Measurements from ENCODE around the gene RNF44. TPM values are rescaled to one million over a fixed set of nuclear protein-coding genes. Genes with fewer than 3 reads are reported as not detected.

RNF44 gene
- total RNA-seq, 1 donor from 2014 or later, result 31.2 TPM

- no peaks in the 10 kb centered on the region for H3K27me3 ChIP-seq (ENCODE audit: control insufficient read depth, insufficient read depth, low read length)
- TF ChIP-seq CTCF (IDR thresholded peaks at IDR 0.05; ENCODE audit: insufficient read depth, low read length, poor library complexity, severe bottlenecking), result no peak
- peaks cover 3% of the 10 kb centered on the region for H3K36me3 ChIP-seq (ENCODE audit: control insufficient read depth, insufficient read depth, low read length)
- DNase-seq (ENCODE audit: low read depth), result no peak
- H3K4me3 ChIP-seq (ENCODE audit: low read depth, low read length), result peak overlapping the region; percentile 97
Measured at GRCh38 chr5:176536132-176536901, 885 bp downstream of the RNF44 start.

- Histone ChIP-seq H3K4me3 (ENCODE audit: low read depth, low read length) (peak overlapping the region; percentile 97), H3K36me3 (ENCODE audit: control insufficient read depth, insufficient read depth, low read length) (peaks cover 3% of the 10 kb centered on the region), H3K27me3 (ENCODE audit: control insufficient read depth, insufficient read depth, low read length) (no peaks in the 10 kb centered on the region)
- no peak for DNase-seq (ENCODE audit: low read depth)
- TF ChIP-seq CTCF (IDR thresholded peaks at IDR 0.05; ENCODE audit: insufficient read depth, low read length, poor library complexity, severe bottlenecking), result no peak
Measured at GRCh38 chr5:176535664-176536131, 1.5 kb downstream of the RNF44 start.

DNA sequence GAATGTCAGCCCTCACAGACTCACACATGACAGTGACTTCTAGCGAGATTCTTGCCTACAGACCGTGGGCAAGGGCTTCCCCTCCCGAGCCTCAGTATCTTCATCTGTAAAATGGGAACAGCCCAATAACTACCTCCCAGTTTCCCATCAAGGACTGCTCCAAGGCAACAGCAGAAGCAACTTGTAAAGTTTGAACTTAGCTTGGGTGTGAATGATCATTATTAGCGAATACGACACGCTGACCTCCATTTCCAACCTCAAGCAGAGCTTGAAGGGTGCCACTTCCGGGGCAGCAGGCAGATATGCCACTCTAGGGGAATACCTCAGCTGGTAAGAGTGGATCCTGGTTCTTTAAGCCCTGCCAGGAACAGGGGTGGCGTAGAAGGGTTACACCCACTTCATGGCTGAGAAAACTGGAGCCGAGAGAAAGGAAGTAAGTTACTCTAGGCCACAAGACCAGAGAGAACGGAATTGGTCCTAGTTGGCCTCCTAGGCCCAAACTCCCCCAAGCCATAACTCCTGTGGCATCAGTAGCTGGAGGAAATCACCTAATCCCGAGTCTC is 2.0 kb downstream of the RNF44 start:
- H3K36me3 ChIP-seq (ENCODE audit: control insufficient read depth, insufficient read depth, low read length), result peaks cover 3% of the 10 kb centered on the region
- no peak for TF ChIP-seq CTCF (IDR thresholded peaks at IDR 0.05; ENCODE audit: insufficient read depth, low read length, poor library complexity, severe bottlenecking)
- DNase-seq (ENCODE audit: low read depth), result no peak
- H3K4me3 ChIP-seq (ENCODE audit: low read depth, low read length), result peak overlapping the region; percentile 97
- no peaks in the 10 kb centered on the region for H3K27me3 ChIP-seq (ENCODE audit: control insufficient read depth, insufficient read depth, low read length)

GRCh38 chr5:176534640-176535039 is 2.6 kb downstream of the RNF44 start:
- H3K36me3 ChIP-seq (ENCODE audit: control insufficient read depth, insufficient read depth, low read length), result peaks cover 3% of the 10 kb centered on the region
- H3K4me3 ChIP-seq (ENCODE audit: low read depth, low read length), result no peak overlapping the region
- no peaks in the 10 kb centered on the region for H3K27me3 ChIP-seq (ENCODE audit: control insufficient read depth, insufficient read depth, low read length)
- TF ChIP-seq CTCF (IDR thresholded peaks at IDR 0.05; ENCODE audit: insufficient read depth, low read length, poor library complexity, severe bottlenecking), result no peak
- DNase-seq (ENCODE audit: low read depth), result no peak

GRCh38 chr5:176533894-176534611 is 3.1 kb downstream of the RNF44 start:
- Histone ChIP-seq H3K27me3 (ENCODE audit: control insufficient read depth, insufficient read depth, low read length) (no peaks in the 10 kb centered on the region), H3K4me3 (ENCODE audit: low read depth, low read length) (no peak overlapping the region), H3K36me3 (ENCODE audit: control insufficient read depth, insufficient read depth, low read length) (peaks cover 3% of the 10 kb centered on the region)
- TF ChIP-seq CTCF (IDR thresholded peaks at IDR 0.05; ENCODE audit: insufficient read depth, low read length, poor library complexity, severe bottlenecking), result no peak
- no peak for DNase-seq (ENCODE audit: low read depth)
